ENCODE results near the gene PUM2. TPM values are rescaled to one million over a fixed set of nuclear protein-coding genes. Genes with fewer than 3 reads are reported as not detected.
A peak's percentile ranks its signal among the peaks of the same experiment; 100 is the strongest.

The PUM2 gene
- total and polyA plus RNA-seq, 2 of the 13 experiments (the other 11 are each of a cell fraction or from before 2014, with no cell fraction given), result 69.6 to 69.8 TPM

GRCh38 chr2:20207051-20207450 lies 143.6 kb downstream of the PUM2 start (continued):
- TF ChIP-seq CHCHD3 (CRISPR knock-in tag; IDR thresholded peaks at IDR 0.05), result no peak
- TF ChIP-seq ZNF160 (CRISPR knock-in tag; IDR thresholded peaks at IDR 0.05), result no peak
- no peak for TF ChIP-seq ZNF766 (CRISPR knock-in tag; IDR thresholded peaks at IDR 0.05; ENCODE audit: borderline replicate concordance)
- no peak for TF ChIP-seq FLYWCH1 (CRISPR knock-in tag; IDR thresholded peaks at IDR 0.05)
- TF ChIP-seq NFKB2 (CRISPR knock-in tag; IDR thresholded peaks at IDR 0.05; ENCODE audit: borderline replicate concordance), result 0 out of 2 replicates have a peak, but pooled peaks have one; percentile 8
- TF ChIP-seq ZBTB46 (CRISPR knock-in tag; IDR thresholded peaks at IDR 0.05; ENCODE audit: borderline replicate concordance), result no peak
- TF ChIP-seq MTERF4 (CRISPR knock-in tag; IDR thresholded peaks at IDR 0.05), result no peak
- no peak for TF ChIP-seq ZNF782 (CRISPR knock-in tag; IDR thresholded peaks at IDR 0.05; ENCODE audit: borderline replicate concordance)
- no peak for TF ChIP-seq FOXC1 (CRISPR knock-in tag; IDR thresholded peaks at IDR 0.05; ENCODE audit: borderline replicate concordance)
- TF ChIP-seq HNRNPL (IDR thresholded peaks at IDR 0.05; ENCODE audit: low read depth, low read length), result no peak
- no peak for TF ChIP-seq ARNT2 (CRISPR knock-in tag; IDR thresholded peaks at IDR 0.05; ENCODE audit: low read depth)
- no peak for TF ChIP-seq SNAPC5 (CRISPR knock-in tag; IDR thresholded peaks at IDR 0.05; ENCODE audit: borderline replicate concordance)
- 0 out of 2 replicates have a peak, but pooled peaks have one; percentile 24 for TF ChIP-seq ZNF609 (CRISPR knock-in tag; IDR thresholded peaks at IDR 0.05; ENCODE audit: borderline replicate concordance)
